A549 treated with GW870086 at 1 μM for 4 hours (cell line): ENCODE results near the gene DSN1. TPM values are rescaled to one million over a fixed set of nuclear protein-coding genes. Genes with fewer than 3 reads are reported as not detected.

Source experiments
- total RNA-seq: library from RNA; stranded (reverse); fragments of 200-300 nt; extraction: Qiagen RNA extraction; gene quantifications from 5 replicates; pipeline ENCODE4 v1.2.3, GENCODE V29; 2022; ENCODE audit warnings: low read depth

DSN1 gene, protein sequence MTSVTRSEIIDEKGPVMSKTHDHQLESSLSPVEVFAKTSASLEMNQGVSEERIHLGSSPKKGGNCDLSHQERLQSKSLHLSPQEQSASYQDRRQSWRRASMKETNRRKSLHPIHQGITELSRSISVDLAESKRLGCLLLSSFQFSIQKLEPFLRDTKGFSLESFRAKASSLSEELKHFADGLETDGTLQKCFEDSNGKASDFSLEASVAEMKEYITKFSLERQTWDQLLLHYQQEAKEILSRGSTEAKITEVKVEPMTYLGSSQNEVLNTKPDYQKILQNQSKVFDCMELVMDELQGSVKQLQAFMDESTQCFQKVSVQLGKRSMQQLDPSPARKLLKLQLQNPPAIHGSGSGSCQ
- total RNA-seq: 21.4 to 27.4 TPM (median 24.5 TPM) in 5 replicates

DNA sequence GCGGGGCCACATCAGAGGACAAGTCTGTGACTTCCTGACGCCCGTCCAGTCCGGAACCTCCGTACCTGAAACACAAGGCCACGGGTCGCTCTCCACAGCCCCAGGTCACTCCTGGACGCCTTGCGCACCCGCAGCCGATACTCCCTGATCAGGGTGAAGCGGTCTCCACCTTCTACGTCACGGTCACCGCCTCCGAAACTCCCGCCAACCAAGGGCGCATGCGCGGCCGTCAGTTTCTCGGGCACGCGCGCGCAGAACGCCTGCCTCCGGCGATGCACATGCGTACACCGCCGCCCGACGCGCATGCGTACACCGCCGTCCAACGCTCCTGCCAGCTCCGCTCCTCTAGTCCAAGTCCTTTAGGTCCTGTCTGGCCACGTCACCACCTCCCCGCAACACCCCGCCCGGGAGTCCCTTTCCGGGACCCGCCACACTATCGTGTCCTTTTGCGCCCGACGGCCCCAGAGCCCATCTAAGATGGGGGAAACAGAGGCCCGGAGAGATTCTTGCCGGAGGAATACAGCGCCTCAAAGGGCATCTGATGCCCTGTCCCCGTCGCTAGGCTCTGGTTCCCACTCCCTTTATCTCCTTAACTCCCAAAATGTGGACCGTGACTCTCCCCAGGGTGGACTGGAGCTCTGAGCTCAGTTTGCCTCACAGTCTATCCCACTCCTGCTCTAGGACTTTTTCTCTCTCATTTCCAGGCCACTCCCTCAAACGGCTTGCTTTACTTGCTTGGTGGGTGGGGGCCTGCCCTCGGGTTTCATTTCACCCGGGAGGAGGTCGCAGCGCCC, at the start of gene DSN1:
TSS of gene DSN1 (minus strand) at position 167 of the 794 bp plus-strand sequence. CDS start 2,305 bp downstream, outside the sequence.

DNA sequence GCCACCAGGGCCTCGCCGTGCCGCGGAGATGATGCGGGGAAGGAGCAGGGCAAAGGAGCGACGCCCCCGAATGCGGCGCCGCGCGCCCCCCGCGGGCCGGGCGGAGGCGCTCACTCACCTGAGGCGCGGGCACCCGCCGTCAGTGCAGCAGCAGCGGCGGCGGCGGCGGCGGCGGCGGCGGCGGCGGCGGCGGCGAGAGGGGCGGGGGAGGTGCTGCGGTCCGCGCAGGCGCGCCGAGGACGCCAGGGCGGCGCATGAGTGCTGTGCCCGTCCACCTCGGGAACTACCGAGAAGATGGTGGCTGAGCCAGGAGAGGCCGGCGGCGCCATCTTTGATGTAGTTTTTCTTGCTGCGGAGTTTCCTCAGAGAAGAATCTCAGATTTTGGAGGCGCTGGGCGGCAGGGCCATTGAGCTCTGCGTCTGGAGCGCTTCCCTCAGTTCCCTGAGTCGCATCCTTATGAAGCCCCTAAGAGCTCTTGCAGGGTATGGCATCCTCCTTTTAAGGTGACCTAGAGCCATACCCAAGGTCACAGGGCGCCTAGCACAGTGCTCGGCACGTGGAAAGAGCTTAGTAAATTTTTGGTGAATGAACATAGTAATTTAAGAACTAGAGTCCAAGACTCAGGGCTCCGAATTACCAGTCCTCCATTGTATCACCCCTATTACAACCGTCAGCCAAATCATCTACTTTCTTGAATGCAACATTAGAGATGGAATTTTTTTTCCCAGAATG, 27.5 kb downstream of the DSN1 start, which contains the start of gene NDRG3:
TSS of gene NDRG3 (minus strand) at position 164 of the 733 bp plus-strand sequence. CDS start 24,355 bp downstream, outside the sequence.

Other genes starting within 250 kb of the DSN1 start
- gene MYL9, start 232.2 kb downstream of the DSN1 start, total RNA-seq: 15.9 to 26.5 TPM (median 17.6 TPM) in 5 replicates
- 3.4 to 4.9 TPM (median 4.0 TPM) in 5 replicates for gene TGIF2, start 200.2 kb downstream of the DSN1 start, total RNA-seq
- 216 to 291 TPM (median 278 TPM) in 5 replicates for gene RAB5IF, start 168.0 kb downstream of the DSN1 start, total RNA-seq
- gene SLA2, start 127.6 kb downstream of the DSN1 start, total RNA-seq: 0.06 to 0.10 TPM in 2 of 5 replicates, not detected in the others
- gene NDRG3, start 27.7 kb downstream of the DSN1 start, total RNA-seq: 19.8 to 23.2 TPM (median 21.7 TPM) in 5 replicates
- not detected in 5 replicates for gene TLDC2, start 102.4 kb upstream of the DSN1 start, total RNA-seq
- gene SAMHD1, start 177.9 kb upstream of the DSN1 start, total RNA-seq: 7.0 to 9.4 TPM (median 7.5 TPM) in 5 replicates